Measurements from ENCODE around the gene ZNRF1.

Gene ZNRF1

GRCh38 chr16:75105306-75106061 is 106.7 kb downstream of the ZNRF1 start:
- TF ChIP-seq CTCF (IDR thresholded peaks at IDR 0.05; ENCODE audit: control insufficient read depth, insufficient read depth, low read depth, low read length, missing control alignments), result no peak
- no peak overlapping the region for H3K4me3 ChIP-seq (ENCODE audit: control insufficient read depth, low read depth, low read length)
- no peak for DNase-seq (ENCODE audit: low read depth)

GRCh38 chr16:75106351-75107274 is 107.8 kb downstream of the ZNRF1 start:
- H3K4me3 ChIP-seq (ENCODE audit: control insufficient read depth, low read depth, low read length), result no peak overlapping the region
- no peak for DNase-seq (ENCODE audit: low read depth)
- no peak for TF ChIP-seq CTCF (IDR thresholded peaks at IDR 0.05; ENCODE audit: control insufficient read depth, insufficient read depth, low read depth, low read length, missing control alignments)

DNA sequence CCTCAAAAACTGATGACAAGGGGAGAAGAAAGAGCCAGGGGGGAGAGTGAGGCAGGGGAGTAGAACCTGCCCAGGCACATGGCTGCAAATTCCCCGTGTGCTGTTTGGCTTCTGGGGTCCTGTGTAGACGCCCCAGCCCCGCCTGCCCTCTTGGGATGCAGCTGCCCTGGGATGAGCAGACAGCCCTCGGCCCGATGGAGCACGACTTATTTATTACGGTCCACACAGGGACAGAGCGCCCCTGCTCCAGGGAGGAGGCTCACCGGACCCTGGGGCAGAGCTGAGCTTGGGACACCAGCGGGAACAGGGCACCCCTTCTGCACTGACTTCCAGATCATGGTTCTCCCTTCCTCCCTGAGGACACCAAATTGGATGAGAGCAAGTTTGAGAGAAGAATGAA is 108.7 kb downstream of the ZNRF1 start:
- no peak for TF ChIP-seq CTCF (IDR thresholded peaks at IDR 0.05; ENCODE audit: control insufficient read depth, insufficient read depth, low read depth, low read length, missing control alignments)
- H3K4me3 ChIP-seq (ENCODE audit: control insufficient read depth, low read depth, low read length), result no peak overlapping the region
- no peak for DNase-seq (ENCODE audit: low read depth)

DNA sequence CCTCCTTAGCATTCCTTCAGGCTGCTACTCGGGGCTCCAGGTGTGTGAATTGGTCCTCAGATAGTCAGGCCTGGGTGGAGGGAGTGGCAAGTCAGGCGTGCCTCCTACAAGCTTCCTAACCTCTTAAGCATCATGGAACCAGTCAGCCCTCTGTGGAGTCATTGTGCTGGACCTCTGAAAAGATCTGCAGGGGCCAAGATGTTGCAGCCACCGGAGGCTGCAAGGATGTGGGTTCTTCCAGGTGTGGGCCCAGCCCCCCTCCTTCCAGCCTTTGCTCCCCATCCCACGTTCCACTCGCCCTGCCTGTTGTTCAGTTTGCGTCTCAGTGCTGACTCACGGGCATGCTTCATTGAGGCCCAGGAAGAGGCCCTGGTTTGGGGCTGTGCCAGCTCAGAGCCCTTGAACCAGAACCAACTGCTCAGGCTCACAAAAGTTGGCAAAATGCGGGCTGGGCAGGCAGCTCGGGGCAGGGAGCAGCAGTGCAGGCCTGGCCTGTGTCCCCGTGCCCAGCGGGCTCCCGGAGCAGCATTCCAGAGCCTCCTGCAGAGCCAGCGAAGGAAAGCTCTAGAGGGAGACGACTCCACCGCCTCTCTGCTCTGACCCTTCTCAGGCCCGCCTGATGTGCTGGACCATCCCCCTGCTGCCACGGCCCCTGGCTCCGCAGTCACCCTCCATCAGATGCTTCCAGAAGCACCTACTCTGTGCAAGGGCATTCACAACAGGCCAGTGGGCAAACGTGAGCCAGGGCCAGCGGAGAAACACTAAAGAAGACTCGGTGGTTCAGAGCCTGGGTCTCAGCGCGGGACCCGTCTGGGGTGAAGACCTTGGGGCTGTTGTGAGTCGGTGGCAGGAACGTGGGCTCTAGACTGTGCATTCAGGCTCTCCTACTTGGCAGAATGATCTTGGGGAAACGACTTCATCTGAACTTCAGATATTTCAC is 110.2 kb downstream of the ZNRF1 start:
- no peak for TF ChIP-seq CTCF (IDR thresholded peaks at IDR 0.05; ENCODE audit: control insufficient read depth, insufficient read depth, low read depth, low read length, missing control alignments)
- H3K4me3 ChIP-seq (ENCODE audit: control insufficient read depth, low read depth, low read length), result no peak overlapping the region
- peak; percentile 67 for DNase-seq (ENCODE audit: low read depth)

GRCh38 chr16:75109732-75110243 is 111.0 kb downstream of the ZNRF1 start:
- no peak overlapping the region for H3K4me3 ChIP-seq (ENCODE audit: control insufficient read depth, low read depth, low read length)
- no peak for TF ChIP-seq CTCF (IDR thresholded peaks at IDR 0.05; ENCODE audit: control insufficient read depth, insufficient read depth, low read depth, low read length, missing control alignments)
- no peak for DNase-seq (ENCODE audit: low read depth)

Data from AG09309 (cell line).